K562 (cell line): Measurements from ENCODE around the gene AKT1S1. TPM values are rescaled to one million over a fixed set of nuclear protein-coding genes. Genes with fewer than 3 reads are reported as not detected.

Source experiments
- CBFA2T2 ChIP-seq: fragments of 450-650 bp; conservative IDR thresholded peaks from 2 replicates; pipeline ENCODE4 v1.6.1; 2017; ENCODE audit warnings: mild to moderate bottlenecking
- JUNB ChIP-seq: fragments of 450-650 bp; formaldehyde crosslinking; conservative IDR thresholded peaks from 2 replicates; pipeline ENCODE4 v1.4.0; 2020; ENCODE audit warnings: mild to moderate bottlenecking
- SREBF1 ChIP-seq: fragments of 150-350 bp; IDR thresholded peaks from 2 replicates; pipeline ENCODE4 v1.6.1; 2014; ENCODE audit warnings: antibody characterized with exemption, low read depth, low read length, borderline replicate concordance
- ZNF584 ChIP-seq: fragments of 200-800 bp; sonication (Bioruptor generic); IDR thresholded peaks from 2 replicates; pipeline ENCODE4 v1.6.1; 2016; ENCODE audit warnings: low read depth, mild to moderate bottlenecking, missing genetic modification characterization, missing compliant biosample characterization
- ZNF77 ChIP-seq: fragments of 250-450 bp; sonication (Bioruptor Pico); IDR thresholded peaks from 2 replicates; pipeline ENCODE4 v1.5.0; 2020
- polyA plus RNA-seq, 8 experiments: library from polyadenylated mRNA; depleted of rRNA in 4 of 8; stranded (reverse) in 5 of 8; unstranded in 3 of 8; fragments of >200 nt; fragmentation: Nextera tagmentation in 2 of 8; fragmentation: Illumina TruSeq in 1 of 8; extraction: Ambion mirVana in 2 of 8; extraction: Trizol in 1 of 8; gene quantifications; 2 replicates each; pipeline versions ENCODE4 v1.2.1 to v1.2.3, GENCODE V29; 2011 to 2014; ENCODE audit warnings: inconsistent platforms in 1 of 8, missing spikeins in 1 of 8
- total RNA-seq, 7 experiments: library from RNA; depleted of rRNA in 6 of 7; stranded (reverse); fragments of >200 nt in 6 of 7; fragmentation: Illumina TruSeq in 2 of 7; extraction: Trizol in 2 of 7; gene quantifications; 2 replicates each; pipeline versions ENCODE4 v1.2.1 to v1.2.3, GENCODE V29; 2011 to 2021; ENCODE audit warnings: low replicate concordance in 1 of 7
- TF ChIP-seq, protein P1 (sequence below), 2 experiments: fragments of 450-650 bp in 1 of 2; sonication (generic) in 1 of 2; formaldehyde crosslinking in 1 of 2; IDR thresholded peaks; 2 replicates each; pipeline versions ENCODE4 v1.7.1 to v1.9.0; 2016 to 2022; ENCODE audit warnings: inconsistent platforms in 1 of 2, mild to moderate bottlenecking in 1 of 2, missing genetic modification reagents in 1 of 2
- TF ChIP-seq, protein P2 (sequence below), 2 experiments: fragments of 450-650 bp; IDR thresholded peaks; 2 replicates each; pipeline ENCODE4 v1.6.1; 2016; ENCODE audit warnings: mild to moderate bottlenecking in 2 of 2, borderline replicate concordance in 1 of 2, low read depth in 1 of 2, moderate library complexity in 1 of 2

Gene AKT1S1
- total and polyA plus RNA-seq, 9 of the 15 experiments (the other 6 are each of a cell fraction or from before 2014, with no cell fraction given) = 1.2 to 50.3 (median 17.1) TPM

DNA sequence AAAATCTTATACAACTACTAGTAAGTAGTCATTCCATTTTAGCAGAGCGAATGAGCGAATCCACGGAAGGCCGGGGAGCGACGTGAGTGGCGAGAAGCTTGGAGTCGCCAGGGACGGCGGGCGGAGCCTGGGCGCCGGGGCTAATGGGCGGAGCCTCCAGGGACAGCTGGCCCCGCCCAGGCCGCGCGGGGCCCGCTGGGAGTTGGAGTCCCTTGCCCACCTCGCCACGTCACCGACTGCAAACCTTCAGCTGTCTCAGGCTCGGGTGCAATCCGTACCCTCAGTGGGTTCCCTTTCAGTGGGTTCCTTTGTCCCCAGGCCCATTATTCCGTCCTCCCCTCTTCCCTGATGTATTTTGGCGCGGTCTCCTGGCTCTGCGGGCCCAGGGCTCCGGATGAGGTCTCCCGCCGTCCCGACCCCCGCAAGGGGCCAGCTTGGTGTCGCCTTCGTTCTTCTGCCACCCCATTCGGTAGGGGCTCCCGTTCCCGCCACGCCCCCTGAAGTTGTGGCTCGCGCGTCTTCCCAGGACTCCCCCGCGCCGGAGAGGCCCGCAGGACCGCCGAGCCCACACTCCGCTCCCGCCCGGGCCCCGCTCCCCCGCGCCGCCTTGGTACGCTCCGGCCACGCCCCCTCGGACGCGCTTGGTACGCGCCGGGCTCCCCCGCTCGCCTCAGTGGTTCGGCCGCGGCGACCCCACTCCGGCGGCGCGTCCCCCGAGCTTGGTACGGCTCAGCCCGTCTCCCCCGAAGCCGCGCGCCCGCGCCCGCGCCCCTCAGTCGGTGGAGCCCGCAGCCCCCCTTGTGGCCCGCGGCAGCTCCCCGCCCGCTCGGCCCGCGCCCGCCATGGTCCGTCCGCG is 26.4 kb downstream of the AKT1S1 start, which contains the start of gene PTOV1 (continued):
- TF ChIP-seq, protein P1, sequence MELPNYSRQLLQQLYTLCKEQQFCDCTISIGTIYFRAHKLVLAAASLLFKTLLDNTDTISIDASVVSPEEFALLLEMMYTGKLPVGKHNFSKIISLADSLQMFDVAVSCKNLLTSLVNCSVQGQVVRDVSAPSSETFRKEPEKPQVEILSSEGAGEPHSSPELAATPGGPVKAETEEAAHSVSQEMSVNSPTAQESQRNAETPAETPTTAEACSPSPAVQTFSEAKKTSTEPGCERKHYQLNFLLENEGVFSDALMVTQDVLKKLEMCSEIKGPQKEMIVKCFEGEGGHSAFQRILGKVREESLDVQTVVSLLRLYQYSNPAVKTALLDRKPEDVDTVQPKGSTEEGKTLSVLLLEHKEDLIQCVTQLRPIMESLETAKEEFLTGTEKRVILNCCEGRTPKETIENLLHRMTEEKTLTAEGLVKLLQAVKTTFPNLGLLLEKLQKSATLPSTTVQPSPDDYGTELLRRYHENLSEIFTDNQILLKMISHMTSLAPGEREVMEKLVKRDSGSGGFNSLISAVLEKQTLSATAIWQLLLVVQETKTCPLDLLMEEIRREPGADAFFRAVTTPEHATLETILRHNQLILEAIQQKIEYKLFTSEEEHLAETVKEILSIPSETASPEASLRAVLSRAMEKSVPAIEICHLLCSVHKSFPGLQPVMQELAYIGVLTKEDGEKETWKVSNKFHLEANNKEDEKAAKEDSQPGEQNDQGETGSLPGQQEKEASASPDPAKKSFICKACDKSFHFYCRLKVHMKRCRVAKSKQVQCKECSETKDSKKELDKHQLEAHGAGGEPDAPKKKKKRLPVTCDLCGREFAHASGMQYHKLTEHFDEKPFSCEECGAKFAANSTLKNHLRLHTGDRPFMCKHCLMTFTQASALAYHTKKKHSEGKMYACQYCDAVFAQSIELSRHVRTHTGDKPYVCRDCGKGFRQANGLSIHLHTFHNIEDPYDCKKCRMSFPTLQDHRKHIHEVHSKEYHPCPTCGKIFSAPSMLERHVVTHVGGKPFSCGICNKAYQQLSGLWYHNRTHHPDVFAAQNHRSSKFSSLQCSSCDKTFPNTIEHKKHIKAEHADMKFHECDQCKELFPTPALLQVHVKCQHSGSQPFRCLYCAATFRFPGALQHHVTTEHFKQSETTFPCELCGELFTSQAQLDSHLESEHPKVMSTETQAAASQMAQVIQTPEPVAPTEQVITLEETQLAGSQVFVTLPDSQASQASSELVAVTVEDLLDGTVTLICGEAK (IDR thresholded peaks at IDR 0.05) = peak; percentile 48
- TF ChIP-seq, protein P1 (CRISPR knock-in tag; IDR thresholded peaks at IDR 0.05) = no peak
- TF ChIP-seq ZNF77 (no peak), CBFA2T2 (no peak), ZNF584 (no peak), SREBF1 (peak; percentile 96), JUNB (CRISPR knock-in tag) (no peak; the same call in 1 of the 2 replicates)
- TF ChIP-seq, protein P2, sequence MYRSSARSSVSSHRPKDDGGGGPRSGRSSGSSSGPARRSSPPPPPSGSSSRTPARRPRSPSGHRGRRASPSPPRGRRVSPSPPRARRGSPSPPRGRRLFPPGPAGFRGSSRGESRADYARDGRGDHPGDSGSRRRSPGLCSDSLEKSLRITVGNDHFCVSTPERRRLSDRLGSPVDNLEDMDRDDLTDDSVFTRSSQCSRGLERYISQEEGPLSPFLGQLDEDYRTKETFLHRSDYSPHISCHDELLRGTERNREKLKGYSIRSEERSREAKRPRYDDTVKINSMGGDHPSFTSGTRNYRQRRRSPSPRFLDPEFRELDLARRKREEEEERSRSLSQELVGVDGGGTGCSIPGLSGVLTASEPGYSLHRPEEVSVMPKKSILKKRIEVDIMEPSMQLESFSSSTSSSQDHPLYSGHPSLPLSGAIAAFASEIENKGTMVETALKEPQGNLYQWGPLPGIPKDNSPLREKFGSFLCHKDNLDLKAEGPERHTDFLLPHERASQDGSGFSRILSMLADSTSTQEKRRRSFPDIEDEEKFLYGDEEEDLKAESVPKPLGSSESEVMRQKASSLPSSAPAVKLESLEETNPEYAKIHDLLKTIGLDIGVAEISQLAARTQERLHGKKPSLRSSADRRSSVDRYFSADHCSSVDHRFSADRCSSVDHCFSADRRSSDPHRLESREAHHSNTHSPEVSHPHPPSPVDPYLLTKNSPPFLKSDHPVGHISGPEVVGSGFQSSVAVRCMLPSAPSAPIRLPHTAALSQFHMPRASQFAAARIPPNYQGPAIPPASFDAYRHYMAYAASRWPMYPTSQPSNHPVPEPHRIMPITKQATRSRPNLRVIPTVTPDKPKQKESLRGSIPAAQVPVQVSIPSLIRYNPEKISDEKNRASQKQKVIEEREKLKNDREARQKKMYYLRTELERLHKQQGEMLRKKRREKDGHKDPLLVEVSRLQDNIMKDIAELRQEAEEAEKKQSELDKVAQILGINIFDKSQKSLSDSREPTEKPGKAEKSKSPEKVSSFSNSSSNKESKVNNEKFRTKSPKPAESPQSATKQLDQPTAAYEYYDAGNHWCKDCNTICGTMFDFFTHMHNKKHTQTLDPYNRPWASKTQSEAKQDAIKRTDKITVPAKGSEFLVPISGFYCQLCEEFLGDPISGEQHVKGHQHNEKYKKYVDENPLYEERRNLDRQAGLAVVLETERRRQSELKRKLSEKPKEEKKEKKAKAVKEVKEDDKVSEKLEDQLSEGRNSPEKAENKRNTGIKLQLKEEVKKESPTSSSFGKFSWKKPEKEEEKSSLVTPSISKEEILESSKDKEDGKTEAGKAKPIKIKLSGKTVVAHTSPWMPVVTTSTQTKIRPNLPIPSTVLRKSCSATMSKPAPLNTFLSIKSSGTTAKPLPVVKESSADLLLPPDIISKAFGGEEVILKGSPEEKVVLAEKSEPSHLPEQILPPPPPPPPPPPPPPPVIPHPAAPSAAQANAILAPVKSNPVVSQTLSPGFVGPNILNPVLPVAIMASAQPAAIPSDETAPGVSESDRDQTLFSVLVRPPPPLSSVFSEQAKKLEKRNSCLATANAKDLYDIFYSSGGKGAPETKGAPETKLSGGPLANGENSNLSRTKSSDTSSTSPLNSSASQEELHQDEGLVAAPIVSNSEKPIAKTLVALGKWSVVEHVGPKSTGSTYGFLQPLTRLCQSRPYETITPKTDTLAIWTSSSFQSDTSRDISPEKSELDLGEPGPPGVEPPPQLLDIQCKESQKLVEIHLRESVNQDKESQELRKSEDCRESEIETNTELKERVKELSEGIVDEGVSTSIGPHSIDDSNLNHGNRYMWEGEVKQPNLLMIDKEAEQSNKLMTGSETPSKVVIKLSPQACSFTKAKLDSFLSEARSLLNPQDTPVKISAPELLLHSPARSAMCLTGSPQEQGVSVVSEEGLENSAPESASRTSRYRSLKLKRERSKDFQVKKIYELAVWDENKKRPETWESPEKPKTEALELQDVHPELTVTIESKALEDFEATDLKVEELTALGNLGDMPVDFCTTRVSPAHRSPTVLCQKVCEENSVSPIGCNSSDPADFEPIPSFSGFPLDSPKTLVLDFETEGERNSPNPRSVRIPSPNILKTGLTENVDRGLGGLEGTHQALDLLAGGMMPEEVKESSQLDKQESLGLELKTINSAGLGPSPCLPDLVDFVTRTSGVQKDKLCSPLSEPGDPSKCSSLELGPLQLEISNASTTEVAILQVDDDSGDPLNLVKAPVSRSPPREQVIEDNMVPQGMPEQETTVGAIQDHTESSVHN (IDR thresholded peaks at IDR 0.05; ENCODE audit: borderline replicate concordance in 1 of 2, low read depth in 1 of 2) = no peak
